Vagina (tissue), 2 donors: ENCODE data around the gene ST6GALNAC5.

ENCODE experiments used
- POLR2AphosphoS5 ChIP-seq, 2 donors: sonication (generic); formaldehyde crosslinking; IDR thresholded peaks; one replicate each; pipeline ENCODE4 v1.9.0; 2017; ENCODE audit warnings: antibody characterized with exemption in 2 of 2, mild to moderate bottlenecking in 2 of 2, low read depth in 1 of 2; ENCODE audit not compliant: insufficient read depth in 1 of 2
- TF ChIP-seq, protein P1 (sequence below), 3 experiments: fragments of 450-650 bp in 2 of 3; fragments of 200-600 bp in 1 of 3; sonication (generic) in 1 of 3; IDR thresholded peaks; one replicate each; pipeline ENCODE4 v1.5.1; 2017 to 2019; ENCODE audit warnings: antibody characterized with exemption in 3 of 3, mild to moderate bottlenecking in 2 of 3, moderate library complexity in 2 of 3

DNA sequence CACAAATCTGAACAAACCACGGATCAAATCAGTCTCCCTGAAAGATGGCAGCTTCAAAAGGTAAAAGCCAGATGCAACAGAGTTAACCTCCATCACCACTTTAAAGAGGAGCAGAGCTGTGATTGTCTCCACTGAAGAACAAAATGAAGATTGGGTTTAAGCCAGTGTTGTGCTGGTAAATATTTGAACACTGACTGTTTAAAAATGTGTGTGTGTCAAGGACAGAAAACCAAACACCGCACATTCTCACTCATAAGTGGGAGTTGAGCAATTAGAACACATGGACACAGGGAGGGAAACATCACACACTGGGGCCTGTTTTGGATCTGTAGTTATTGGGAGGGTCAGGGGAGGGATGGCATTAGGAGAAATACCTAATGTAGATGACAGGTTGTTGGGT lies 83.9 kb downstream of the ST6GALNAC5 start:
- TF ChIP-seq, protein P1, sequence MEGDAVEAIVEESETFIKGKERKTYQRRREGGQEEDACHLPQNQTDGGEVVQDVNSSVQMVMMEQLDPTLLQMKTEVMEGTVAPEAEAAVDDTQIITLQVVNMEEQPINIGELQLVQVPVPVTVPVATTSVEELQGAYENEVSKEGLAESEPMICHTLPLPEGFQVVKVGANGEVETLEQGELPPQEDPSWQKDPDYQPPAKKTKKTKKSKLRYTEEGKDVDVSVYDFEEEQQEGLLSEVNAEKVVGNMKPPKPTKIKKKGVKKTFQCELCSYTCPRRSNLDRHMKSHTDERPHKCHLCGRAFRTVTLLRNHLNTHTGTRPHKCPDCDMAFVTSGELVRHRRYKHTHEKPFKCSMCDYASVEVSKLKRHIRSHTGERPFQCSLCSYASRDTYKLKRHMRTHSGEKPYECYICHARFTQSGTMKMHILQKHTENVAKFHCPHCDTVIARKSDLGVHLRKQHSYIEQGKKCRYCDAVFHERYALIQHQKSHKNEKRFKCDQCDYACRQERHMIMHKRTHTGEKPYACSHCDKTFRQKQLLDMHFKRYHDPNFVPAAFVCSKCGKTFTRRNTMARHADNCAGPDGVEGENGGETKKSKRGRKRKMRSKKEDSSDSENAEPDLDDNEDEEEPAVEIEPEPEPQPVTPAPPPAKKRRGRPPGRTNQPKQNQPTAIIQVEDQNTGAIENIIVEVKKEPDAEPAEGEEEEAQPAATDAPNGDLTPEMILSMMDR (IDR thresholded peaks at IDR 0.05): no peak
- TF ChIP-seq POLR2AphosphoS5 (IDR thresholded peaks at IDR 0.05; ENCODE audit: insufficient read depth in 1 of 2, low read depth in 1 of 2): no peak
